ENCODE data around the gene DOCK10. TPM values are rescaled to one million over a fixed set of nuclear protein-coding genes. Genes with fewer than 3 reads are reported as not detected.

DOCK10 gene
- total RNA-seq, 1 donor from 2014 or later: 1.1 TPM

GRCh38 chr2:224871813-224872212 is 170.5 kb downstream of the DOCK10 start:
- no peak for FAIRE-seq
- no peak overlapping the region for H3K4me3 ChIP-seq (ENCODE audit: low read depth, low read length)
- H3K27me3 ChIP-seq (ENCODE audit: control insufficient read depth, insufficient read depth, low read length): no peaks in the 10 kb centered on the region
- DNase-seq (ENCODE audit: low read depth): no peak
- no peaks in the 10 kb centered on the region for H3K36me3 ChIP-seq (ENCODE audit: control insufficient read depth, insufficient read depth, low read length)
- TF ChIP-seq, protein P1, sequence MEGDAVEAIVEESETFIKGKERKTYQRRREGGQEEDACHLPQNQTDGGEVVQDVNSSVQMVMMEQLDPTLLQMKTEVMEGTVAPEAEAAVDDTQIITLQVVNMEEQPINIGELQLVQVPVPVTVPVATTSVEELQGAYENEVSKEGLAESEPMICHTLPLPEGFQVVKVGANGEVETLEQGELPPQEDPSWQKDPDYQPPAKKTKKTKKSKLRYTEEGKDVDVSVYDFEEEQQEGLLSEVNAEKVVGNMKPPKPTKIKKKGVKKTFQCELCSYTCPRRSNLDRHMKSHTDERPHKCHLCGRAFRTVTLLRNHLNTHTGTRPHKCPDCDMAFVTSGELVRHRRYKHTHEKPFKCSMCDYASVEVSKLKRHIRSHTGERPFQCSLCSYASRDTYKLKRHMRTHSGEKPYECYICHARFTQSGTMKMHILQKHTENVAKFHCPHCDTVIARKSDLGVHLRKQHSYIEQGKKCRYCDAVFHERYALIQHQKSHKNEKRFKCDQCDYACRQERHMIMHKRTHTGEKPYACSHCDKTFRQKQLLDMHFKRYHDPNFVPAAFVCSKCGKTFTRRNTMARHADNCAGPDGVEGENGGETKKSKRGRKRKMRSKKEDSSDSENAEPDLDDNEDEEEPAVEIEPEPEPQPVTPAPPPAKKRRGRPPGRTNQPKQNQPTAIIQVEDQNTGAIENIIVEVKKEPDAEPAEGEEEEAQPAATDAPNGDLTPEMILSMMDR (IDR thresholded peaks at IDR 0.05; ENCODE audit: insufficient read depth, low read length, severe bottlenecking): no peak

GRCh38 chr2:224870341-224870740 is 171.9 kb downstream of the DOCK10 start:
- Histone ChIP-seq H3K4me3 (ENCODE audit: low read depth, low read length) (no peak overlapping the region), H3K27me3 (ENCODE audit: control insufficient read depth, insufficient read depth, low read length) (no peaks in the 10 kb centered on the region), H3K36me3 (ENCODE audit: control insufficient read depth, insufficient read depth, low read length) (no peaks in the 10 kb centered on the region)
- no peak for FAIRE-seq
- DNase-seq (ENCODE audit: low read depth): no peak
- TF ChIP-seq, protein P1 (IDR thresholded peaks at IDR 0.05; ENCODE audit: insufficient read depth, low read length, severe bottlenecking): no peak

DNA sequence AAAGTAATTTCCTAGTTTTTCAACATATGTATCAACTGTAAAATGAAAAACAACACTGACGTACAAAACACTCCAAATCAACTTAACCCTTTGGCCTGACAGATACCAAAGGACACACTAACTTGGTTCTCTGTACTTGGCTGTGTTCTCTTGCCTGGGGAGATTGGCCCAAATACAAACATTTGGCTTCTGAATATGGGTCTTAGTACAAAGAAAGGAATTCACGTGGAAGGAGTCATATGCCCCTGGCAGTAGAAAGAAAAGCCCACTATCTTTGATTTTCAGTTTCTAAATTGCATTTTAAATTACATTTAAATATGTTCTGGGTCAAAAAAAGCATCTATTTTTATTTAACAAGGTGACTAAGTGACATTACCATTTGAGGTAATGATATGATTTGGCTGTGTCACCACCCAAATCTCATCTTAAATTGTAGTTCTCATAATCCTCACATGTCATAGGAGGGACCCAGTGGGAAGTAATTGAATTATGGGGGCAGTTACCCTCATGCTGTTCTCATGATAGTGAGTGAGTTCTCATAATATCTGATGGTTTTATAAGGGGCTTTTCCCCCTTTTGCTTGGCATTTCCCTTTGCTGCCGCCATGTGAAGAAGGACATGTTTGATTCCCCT is 172.6 kb downstream of the DOCK10 start:
- no peaks in the 10 kb centered on the region for H3K27me3 ChIP-seq (ENCODE audit: control insufficient read depth, insufficient read depth, low read length)
- no peaks in the 10 kb centered on the region for H3K36me3 ChIP-seq (ENCODE audit: control insufficient read depth, insufficient read depth, low read length)
- TF ChIP-seq, protein P1 (IDR thresholded peaks at IDR 0.05; ENCODE audit: insufficient read depth, low read length, severe bottlenecking): no peak
- no peak for FAIRE-seq
- peak; percentile 70 for DNase-seq (ENCODE audit: low read depth)
- no peak overlapping the region for H3K4me3 ChIP-seq (ENCODE audit: low read depth, low read length)

DNA sequence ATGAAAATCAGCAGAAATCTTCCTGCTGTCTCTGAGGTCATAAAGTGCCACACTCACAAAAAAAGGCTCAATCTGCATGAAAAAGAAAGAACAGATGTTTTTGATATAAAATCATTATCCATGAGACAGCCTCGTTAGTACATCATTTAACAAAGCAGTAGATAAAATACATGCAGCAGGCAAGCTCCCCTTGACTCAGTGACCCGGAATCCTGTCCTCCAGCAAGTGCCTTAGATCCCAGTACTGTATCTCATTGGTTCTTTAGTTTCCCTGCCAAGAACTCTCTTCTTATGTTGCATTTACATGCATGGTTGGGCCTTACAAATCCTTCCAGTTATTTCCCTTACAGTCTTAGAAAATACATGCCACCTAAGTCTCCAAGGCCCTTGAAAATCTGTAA is 177.3 kb downstream of the DOCK10 start:
- Histone ChIP-seq H3K36me3 (ENCODE audit: control insufficient read depth, insufficient read depth, low read length) (no peaks in the 10 kb centered on the region), H3K27me3 (ENCODE audit: control insufficient read depth, insufficient read depth, low read length) (no peaks in the 10 kb centered on the region), H3K4me3 (ENCODE audit: low read depth, low read length) (no peak overlapping the region)
- TF ChIP-seq, protein P1 (IDR thresholded peaks at IDR 0.05; ENCODE audit: insufficient read depth, low read length, severe bottlenecking): no peak
- FAIRE-seq (no peak), DNase-seq (ENCODE audit: low read depth) (no peak)

DNA sequence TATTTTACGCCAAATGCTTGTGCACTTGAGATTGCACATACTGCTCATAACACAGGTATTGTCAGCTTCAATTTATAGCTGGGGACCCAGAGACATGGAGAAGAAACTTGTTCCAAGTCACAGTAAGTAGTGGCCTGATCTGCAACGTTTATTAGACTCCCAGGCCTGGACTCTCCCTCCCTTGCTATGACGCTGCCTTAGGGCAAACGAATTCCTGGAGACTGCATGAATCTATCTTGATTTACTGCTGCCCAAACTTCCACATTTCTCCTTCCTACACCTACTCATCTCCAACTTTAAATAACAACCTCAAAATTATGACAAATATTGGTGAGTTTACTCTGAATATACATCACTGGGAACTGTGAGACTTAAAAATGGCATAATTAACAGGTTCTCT is 181.0 kb downstream of the DOCK10 start:
- no peak overlapping the region for H3K4me3 ChIP-seq (ENCODE audit: low read depth, low read length)
- FAIRE-seq (no peak), DNase-seq (ENCODE audit: low read depth) (peak; percentile 40)
- H3K27me3 ChIP-seq (ENCODE audit: control insufficient read depth, insufficient read depth, low read length): no peaks in the 10 kb centered on the region
- TF ChIP-seq, protein P1 (IDR thresholded peaks at IDR 0.05; ENCODE audit: insufficient read depth, low read length, severe bottlenecking): no peak
- no peaks in the 10 kb centered on the region for H3K36me3 ChIP-seq (ENCODE audit: control insufficient read depth, insufficient read depth, low read length)

- H3K27me3 ChIP-seq (ENCODE audit: control insufficient read depth, insufficient read depth, low read length): no peaks in the 10 kb centered on the region
- no peaks in the 10 kb centered on the region for H3K36me3 ChIP-seq (ENCODE audit: control insufficient read depth, insufficient read depth, low read length)
- TF ChIP-seq, protein P1 (IDR thresholded peaks at IDR 0.05; ENCODE audit: insufficient read depth, low read length, severe bottlenecking): no peak
- no peak overlapping the region for H3K4me3 ChIP-seq (ENCODE audit: low read depth, low read length)
- peak; percentile 48 for DNase-seq (ENCODE audit: low read depth)
- no peak for FAIRE-seq
These were observed 181.5 kb downstream of the DOCK10 start for GRCh38 chr2:224860786-224861185.

Data from bronchial epithelial cell (primary cell).